HEK293 (cell line): ENCODE measurements around the gene NECAP2.
"Not testable (repeated sequence)": the region's sequence is repeated elsewhere in the genome, so short reads cannot be mapped to it uniquely, and the experiment has no call there.

Experiments
- CTCF ChIA-PET: fragments of 350-600 bp; formaldehyde crosslinking; extraction: SDS; loops from one replicate; lab custom pipeline; 2021; ENCODE audit warnings: antibody characterized with exemption; lab: Yijun Ruan, JAX
- POLR2A ChIA-PET: fragments of 300-600 bp; formaldehyde crosslinking; extraction: SDS; loops from one replicate; lab custom pipeline; 2020; ENCODE audit warnings: antibody characterized with exemption, inconsistent platforms; lab: Yijun Ruan, JAX
- H3K27ac ChIP-seq: fragments of 200-500 bp; sonication (Bioruptor generic); 2 replicates; pipeline ENCODE4 v1.5.1; 2014; ENCODE audit warnings: low read depth, low read length, control low read depth, inconsistent platforms; ENCODE audit errors: extremely low read depth
- H3K36me3 ChIP-seq, 2 experiments: fragments of 200-500 bp in 1 of 2; sonication (Bioruptor generic) in 1 of 2; 1 replicate in 1 of 2; 2 replicates in 1 of 2; pipeline ENCODE4 v1.5.1; 2014 to 2017; ENCODE audit warnings: inconsistent platforms in 2 of 2, low read length in 2 of 2; ENCODE audit not compliant: control insufficient read depth in 2 of 2, insufficient read depth in 1 of 2
- H3K4me1 ChIP-seq: fragments of 200-500 bp; sonication (Bioruptor generic); 2 replicates; pipeline ENCODE4 v1.5.1; 2014; ENCODE audit warnings: mild to moderate bottlenecking, low read length, inconsistent platforms; ENCODE audit not compliant: control insufficient read depth, insufficient read depth
- H3K4me3 ChIP-seq: 2 replicates; pipeline ENCODE4 v1.5.1; 2011; ENCODE audit warnings: low read depth, mild to moderate bottlenecking, control low read depth, low read length, moderate library complexity
- H3K9me3 ChIP-seq: fragments of 200-500 bp; sonication (Bioruptor generic); 2 replicates; pipeline ENCODE4 v1.5.1; 2014; ENCODE audit warnings: low read depth, low read length, inconsistent platforms; ENCODE audit not compliant: control insufficient read depth, insufficient read depth
- BCL11A ChIP-seq: fragments of 450-650 bp; formaldehyde crosslinking; IDR thresholded peaks from 2 replicates; pipeline ENCODE4 v1.5.1; 2016; ENCODE audit warnings: low read depth, missing biosample characterization, missing genetic modification characterization
- GLIS1 ChIP-seq: fragments of 450-650 bp; formaldehyde crosslinking; IDR thresholded peaks from 2 replicates; pipeline ENCODE4 v1.5.1; 2016; ENCODE audit warnings: missing biosample characterization, missing genetic modification characterization
- IKZF3 ChIP-seq: fragments of 450-650 bp; IDR thresholded peaks from 2 replicates; pipeline ENCODE4 v1.5.0; 2018; ENCODE audit warnings: missing biosample characterization, mild to moderate bottlenecking, missing genetic modification characterization, moderate library complexity
- KLF10 ChIP-seq: fragments of 450-650 bp; IDR thresholded peaks from 2 replicates; pipeline ENCODE4 v1.5.1; 2018; ENCODE audit warnings: missing biosample characterization, mild to moderate bottlenecking, missing genetic modification characterization
- KLF8 ChIP-seq: fragments of 450-650 bp; formaldehyde crosslinking; IDR thresholded peaks from 2 replicates; pipeline ENCODE4 v1.5.1; 2016; ENCODE audit warnings: missing biosample characterization, missing genetic modification characterization
- KLF9 ChIP-seq: fragments of 450-650 bp; formaldehyde crosslinking; IDR thresholded peaks from 2 replicates; pipeline ENCODE4 v1.5.1; 2016; ENCODE audit warnings: missing biosample characterization, missing genetic modification characterization, low read depth
- SP2 ChIP-seq: fragments of 450-650 bp; formaldehyde crosslinking; IDR thresholded peaks from 2 replicates; pipeline ENCODE4 v1.5.1; 2016; ENCODE audit warnings: missing biosample characterization, missing genetic modification characterization
- YY1 ChIP-seq: fragments of 450-650 bp; formaldehyde crosslinking; IDR thresholded peaks from 2 replicates; pipeline ENCODE4 v1.5.1; 2018; ENCODE audit warnings: missing biosample characterization, missing genetic modification characterization
- ZBTB8A ChIP-seq: fragments of 450-650 bp; formaldehyde crosslinking; IDR thresholded peaks from 2 replicates; pipeline ENCODE4 v1.5.1; 2016; ENCODE audit warnings: missing biosample characterization, missing genetic modification characterization
- ZFP3 ChIP-seq: fragments of 450-650 bp; formaldehyde crosslinking; IDR thresholded peaks from 2 replicates; pipeline ENCODE4 v1.5.1; 2016; ENCODE audit warnings: low read depth, missing biosample characterization, missing genetic modification characterization
- ZIC2 ChIP-seq: fragments of 450-650 bp; formaldehyde crosslinking; IDR thresholded peaks from 2 replicates; pipeline ENCODE4 v1.5.1; 2016; ENCODE audit warnings: missing biosample characterization, missing genetic modification characterization
- ZNF132 ChIP-seq: fragments of 450-650 bp; formaldehyde crosslinking; IDR thresholded peaks from 2 replicates; pipeline ENCODE4 v1.5.1; 2017; ENCODE audit warnings: missing biosample characterization, missing genetic modification characterization, borderline replicate concordance
- ZNF221 ChIP-seq: fragments of 450-650 bp; formaldehyde crosslinking; IDR thresholded peaks from 2 replicates; pipeline ENCODE4 v1.5.1; 2017; ENCODE audit warnings: missing biosample characterization, missing genetic modification characterization, borderline replicate concordance
- ZNF335 ChIP-seq: fragments of 450-650 bp; formaldehyde crosslinking; conservative IDR thresholded peaks from 2 replicates; pipeline ENCODE4 v1.5.1; 2016; ENCODE audit warnings: missing biosample characterization, missing genetic modification characterization
- ZNF37A ChIP-seq: fragments of 450-650 bp; IDR thresholded peaks from 2 replicates; pipeline ENCODE4 v1.5.1; 2018; ENCODE audit warnings: missing biosample characterization, missing genetic modification characterization
- ZNF510 ChIP-seq: fragments of 450-650 bp; formaldehyde crosslinking; IDR thresholded peaks from 2 replicates; pipeline ENCODE4 v1.5.1; 2018; ENCODE audit warnings: mild to moderate bottlenecking, missing genetic modification characterization, missing biosample characterization; ENCODE audit not compliant: insufficient replicate concordance
- ZNF561 ChIP-seq: fragments of 450-650 bp; IDR thresholded peaks from 2 replicates; pipeline ENCODE4 v1.5.1; 2018; ENCODE audit warnings: missing biosample characterization, missing genetic modification characterization, borderline replicate concordance
- ZNF571 ChIP-seq: fragments of 450-650 bp; formaldehyde crosslinking; IDR thresholded peaks from 2 replicates; pipeline ENCODE4 v1.5.0; 2017; ENCODE audit warnings: missing biosample characterization, missing genetic modification characterization
- ZNF660 ChIP-seq: fragments of 450-650 bp; IDR thresholded peaks from 2 replicates; pipeline ENCODE4 v1.5.1; 2018; ENCODE audit warnings: missing biosample characterization, mild to moderate bottlenecking, missing genetic modification characterization
- ZNF76 ChIP-seq: fragments of 450-650 bp; formaldehyde crosslinking; IDR thresholded peaks from 2 replicates; pipeline ENCODE4; 2016; ENCODE audit warnings: low read depth, missing biosample characterization, missing genetic modification characterization, borderline replicate concordance
- ZSCAN30 ChIP-seq: fragments of 450-650 bp; IDR thresholded peaks from 2 replicates; pipeline ENCODE4 v1.5.1; 2018; ENCODE audit warnings: missing biosample characterization, mild to moderate bottlenecking, missing genetic modification characterization, moderate library complexity
- TF ChIP-seq, protein P1 (sequence below): sonication (generic); formaldehyde crosslinking; IDR thresholded peaks from 2 replicates; pipeline ENCODE4 v1.8.1; 2022; ENCODE audit warnings: mild to moderate bottlenecking, moderate library complexity, missing genetic modification reagents
- TF ChIP-seq, protein P2 (sequence below): fragments of 450-650 bp; formaldehyde crosslinking; IDR thresholded peaks from 2 replicates; pipeline ENCODE4 v1.5.1; 2017; ENCODE audit warnings: missing biosample characterization, missing genetic modification characterization
- TF ChIP-seq, protein P3 (sequence below): fragments of 450-650 bp; IDR thresholded peaks from 2 replicates; pipeline ENCODE4 v1.5.1; 2018; ENCODE audit warnings: missing biosample characterization, mild to moderate bottlenecking, missing genetic modification characterization

NECAP2 gene

DNA sequence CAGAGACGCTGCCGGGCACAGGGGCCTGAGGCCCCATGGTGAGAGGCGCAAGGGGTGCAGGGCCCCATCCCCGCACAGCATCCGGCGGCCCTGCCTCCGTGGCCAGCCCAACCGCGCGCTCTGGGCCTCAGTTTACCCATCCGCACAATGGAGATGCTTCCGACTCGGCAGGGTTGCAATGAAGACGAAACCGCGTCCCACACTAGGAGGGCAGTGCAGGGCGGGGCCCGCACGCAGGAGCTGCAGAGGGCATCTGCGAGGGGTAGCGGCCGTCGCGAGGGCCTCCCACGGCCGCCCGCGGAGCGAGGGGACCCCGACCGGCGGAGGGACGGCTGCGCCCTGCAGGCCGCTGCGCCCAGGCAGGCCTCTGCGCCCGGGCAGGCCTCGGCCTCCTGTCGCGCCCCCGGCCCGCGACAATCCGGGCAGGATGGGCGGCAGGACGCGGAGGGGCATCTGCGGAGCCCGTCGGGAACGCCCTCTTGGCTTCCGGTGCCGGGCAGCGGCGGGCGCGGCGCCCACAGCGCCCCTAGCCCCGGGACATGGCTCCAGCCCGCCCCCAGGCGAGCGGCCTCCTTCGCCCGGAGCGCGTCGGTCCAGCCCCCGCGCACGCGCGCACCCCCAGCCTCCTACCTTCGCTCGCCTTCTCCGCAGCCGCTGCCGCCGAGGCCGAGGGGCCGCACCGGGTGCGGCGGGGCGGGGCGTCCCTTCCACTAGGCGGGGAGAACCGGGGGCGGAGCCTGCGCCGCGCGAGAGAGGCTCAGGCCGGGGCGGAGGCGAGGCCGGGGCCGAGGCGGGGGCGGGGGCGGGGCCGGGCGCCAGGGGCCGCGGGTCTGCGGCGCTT, 58.3 kb downstream of the NECAP2 start:
- TF ChIP-seq ZNF561 (tag by site-specific recombination) (peak; percentile 82; the same call in 1 of the 2 replicates), ZSCAN30 (tag by site-specific recombination) (peak; percentile 72), KLF9 (tag by site-specific recombination) (0 out of 2 replicates have a peak, but pooled peaks have one; percentile 22), ZNF571 (tag by site-specific recombination) (no peak), ZNF660 (tag by site-specific recombination) (peak; percentile 60; the same call in 1 of the 2 replicates), ZNF510 (tag by site-specific recombination) (no peak), ZNF335 (tag by site-specific recombination) (peak; percentile 73), ZNF37A (tag by site-specific recombination) (no peak), YY1 (no peak; the same call in 1 of the 2 replicates), SP2 (tag by site-specific recombination) (no peak), ZBTB8A (peak; percentile 94), ZIC2 (tag by site-specific recombination) (peak; percentile 74), KLF8 (tag by site-specific recombination) (peak; percentile 42; the same call in 1 of the 2 replicates), IKZF3 (peak; percentile 65), ZNF132 (tag by site-specific recombination) (no peak), ZNF221 (no peak), ZNF76 (tag by site-specific recombination) (peak; percentile 21; the same call in 1 of the 2 replicates), GLIS1 (peak; percentile 35), BCL11A (no peak), KLF10 (tag by site-specific recombination) (peak; percentile 42; the same call in 1 of the 2 replicates), ZFP3 (no peak)
- TF ChIP-seq, protein P1, sequence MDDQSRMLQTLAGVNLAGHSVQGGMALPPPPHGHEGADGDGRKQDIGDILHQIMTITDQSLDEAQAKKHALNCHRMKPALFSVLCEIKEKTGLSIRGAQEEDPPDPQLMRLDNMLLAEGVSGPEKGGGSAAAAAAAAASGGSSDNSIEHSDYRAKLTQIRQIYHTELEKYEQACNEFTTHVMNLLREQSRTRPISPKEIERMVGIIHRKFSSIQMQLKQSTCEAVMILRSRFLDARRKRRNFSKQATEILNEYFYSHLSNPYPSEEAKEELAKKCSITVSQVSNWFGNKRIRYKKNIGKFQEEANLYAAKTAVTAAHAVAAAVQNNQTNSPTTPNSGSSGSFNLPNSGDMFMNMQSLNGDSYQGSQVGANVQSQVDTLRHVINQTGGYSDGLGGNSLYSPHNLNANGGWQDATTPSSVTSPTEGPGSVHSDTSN, result 0 out of 2 replicates have a peak, but pooled peaks have one; percentile 42
- TF ChIP-seq, protein P2, sequence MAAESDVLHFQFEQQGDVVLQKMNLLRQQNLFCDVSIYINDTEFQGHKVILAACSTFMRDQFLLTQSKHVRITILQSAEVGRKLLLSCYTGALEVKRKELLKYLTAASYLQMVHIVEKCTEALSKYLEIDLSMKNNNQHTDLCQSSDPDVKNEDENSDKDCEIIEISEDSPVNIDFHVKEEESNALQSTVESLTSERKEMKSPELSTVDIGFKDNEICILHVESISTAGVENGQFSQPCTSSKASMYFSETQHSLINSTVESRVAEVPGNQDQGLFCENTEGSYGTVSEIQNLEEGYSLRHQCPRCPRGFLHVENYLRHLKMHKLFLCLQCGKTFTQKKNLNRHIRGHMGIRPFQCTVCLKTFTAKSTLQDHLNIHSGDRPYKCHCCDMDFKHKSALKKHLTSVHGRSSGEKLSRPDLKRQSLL, result peak; percentile 14; the same call in 1 of the 2 replicates
- TF ChIP-seq, protein P3, sequence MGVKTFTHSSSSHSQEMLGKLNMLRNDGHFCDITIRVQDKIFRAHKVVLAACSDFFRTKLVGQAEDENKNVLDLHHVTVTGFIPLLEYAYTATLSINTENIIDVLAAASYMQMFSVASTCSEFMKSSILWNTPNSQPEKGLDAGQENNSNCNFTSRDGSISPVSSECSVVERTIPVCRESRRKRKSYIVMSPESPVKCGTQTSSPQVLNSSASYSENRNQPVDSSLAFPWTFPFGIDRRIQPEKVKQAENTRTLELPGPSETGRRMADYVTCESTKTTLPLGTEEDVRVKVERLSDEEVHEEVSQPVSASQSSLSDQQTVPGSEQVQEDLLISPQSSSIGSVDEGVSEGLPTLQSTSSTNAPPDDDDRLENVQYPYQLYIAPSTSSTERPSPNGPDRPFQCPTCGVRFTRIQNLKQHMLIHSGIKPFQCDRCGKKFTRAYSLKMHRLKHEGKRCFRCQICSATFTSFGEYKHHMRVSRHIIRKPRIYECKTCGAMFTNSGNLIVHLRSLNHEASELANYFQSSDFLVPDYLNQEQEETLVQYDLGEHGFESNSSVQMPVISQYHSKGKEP (tag by site-specific recombination), result peak; percentile 30; the same call in 1 of the 2 replicates
- TF ChIP-seq, all 188 proteins: peak for 15
- Histone ChIP-seq H3K4me1 (no peaks in the 10 kb centered on the region), H3K9me3 (no peaks in the 10 kb centered on the region), H3K27ac (peak overlapping the region; percentile 78; the same call in 1 of the 2 replicates), H3K36me3 (no peaks in the 10 kb centered on the region), H3K4me3 (peak overlapping the region; percentile 48)
- ChIA-PET CTCF (no interaction called here), POLR2A (no interaction called here)

DNA sequence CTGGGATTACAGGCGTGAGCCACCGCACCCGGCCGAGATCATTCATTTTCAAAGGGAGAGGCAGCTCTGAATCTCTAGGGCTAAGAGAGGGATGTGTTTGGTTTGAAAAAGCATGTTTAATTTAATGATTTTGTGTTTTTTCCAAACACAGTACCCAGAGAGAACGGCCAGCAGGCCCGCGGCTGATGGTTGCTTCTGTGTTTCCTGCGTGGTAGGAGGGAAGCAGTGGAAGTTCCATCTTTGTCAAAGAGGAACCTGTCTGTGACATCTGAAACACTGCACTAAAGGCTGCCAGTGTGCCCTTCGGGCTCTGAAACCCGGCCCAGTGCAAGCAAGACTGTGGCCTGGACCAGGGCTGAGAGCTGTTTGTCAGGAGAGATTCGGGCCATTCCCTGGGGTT, 59.9 kb downstream of the NECAP2 start:
- POLR2A ChIA-PET, CTCF ChIA-PET, H3K9me3 ChIP-seq: not testable (repeated sequence)

DNA sequence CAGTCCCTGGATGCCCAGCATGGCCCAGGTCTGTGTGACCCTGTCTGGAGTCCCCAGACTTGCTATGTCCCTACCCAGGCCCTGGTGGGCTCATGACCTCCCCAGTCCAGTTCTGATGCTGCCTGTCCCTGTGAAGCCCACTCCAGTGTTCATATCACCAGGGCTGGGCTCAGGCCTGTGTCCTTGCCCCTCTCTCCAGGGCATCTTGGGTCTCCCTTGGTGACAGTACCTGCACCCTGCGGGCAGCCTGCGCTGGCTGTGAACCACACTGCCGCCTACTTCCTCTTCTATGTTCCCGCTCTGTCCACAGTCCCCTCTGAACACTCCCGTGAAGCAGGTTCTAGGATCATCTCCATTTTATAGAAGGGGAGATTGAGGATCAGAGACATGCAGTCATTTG, 60.5 kb downstream of the NECAP2 start:
- CTCF ChIA-PET, POLR2A ChIA-PET, H3K9me3 ChIP-seq, H3K36me3 ChIP-seq, H3K4me1 ChIP-seq, H3K4me3 ChIP-seq, H3K27ac ChIP-seq: not testable (repeated sequence)

More for the DNA sequence above, 59.9 kb downstream of the NECAP2 start:
- not testable (repeated sequence) for H3K27ac ChIP-seq, H3K4me1 ChIP-seq, H3K4me3 ChIP-seq, H3K36me3 ChIP-seq

DNA sequence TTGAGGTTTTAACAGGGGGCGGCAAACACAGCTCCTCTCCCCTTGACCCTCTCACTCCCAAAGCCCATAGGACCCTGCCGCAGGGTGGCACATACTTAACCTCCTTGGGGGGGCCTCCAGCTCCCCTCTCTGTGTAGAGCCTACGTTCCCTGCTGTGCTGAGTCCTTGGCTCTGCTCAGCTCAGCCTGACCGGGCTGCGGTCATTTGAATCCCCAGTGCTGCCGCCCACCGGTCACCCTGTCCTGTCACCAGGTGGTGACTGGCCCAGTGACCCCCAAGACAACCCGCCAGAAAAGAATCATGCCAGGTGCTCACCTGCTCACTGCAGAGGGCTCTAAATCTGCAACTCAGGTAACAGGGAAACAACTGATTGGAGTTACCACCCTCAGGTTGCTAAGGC, 60.9 kb downstream of the NECAP2 start:
- H3K27ac ChIP-seq, H3K4me1 ChIP-seq, H3K9me3 ChIP-seq, POLR2A ChIA-PET, H3K36me3 ChIP-seq, CTCF ChIA-PET, H3K4me3 ChIP-seq: not testable (repeated sequence)
